PC-3 (cell line): ENCODE measurements around the gene FAM209B.

ENCODE experiments used
- CTCF ChIP-seq: fragments of 300-600 bp; sonication (generic); conservative IDR thresholded peaks from 2 replicates; pipeline ENCODE4 v1.5.1; 2017; ENCODE audit warnings: antibody characterized with exemption, low read depth, mild to moderate bottlenecking, low read length
- EZH2 ChIP-seq: fragments of 300-600 bp; sonication (generic); IDR thresholded peaks from one replicate; pipeline ENCODE4 v1.6.1; 2017; ENCODE audit warnings: antibody characterized with exemption, mild to moderate bottlenecking, low read length; ENCODE audit not compliant: unreplicated experiment
- EZH2phosphoT487 ChIP-seq: fragments of 300-600 bp; sonication (generic); IDR thresholded peaks from 2 replicates; pipeline ENCODE4 v1.6.1; 2018; ENCODE audit warnings: mild to moderate bottlenecking, antibody characterized with exemption, low read length, borderline replicate concordance

- TF ChIP-seq CTCF (no peak), EZH2 (no peak), EZH2phosphoT487 (no peak)
Measured at GRCh38 chr20:56522311-56522710, 10.7 kb upstream of the FAM209B start.
